ENCODE measurements around the gene THAP4. TPM values are rescaled to one million over a fixed set of nuclear protein-coding genes. Genes with fewer than 3 reads are reported as not detected.

The THAP4 gene, protein sequence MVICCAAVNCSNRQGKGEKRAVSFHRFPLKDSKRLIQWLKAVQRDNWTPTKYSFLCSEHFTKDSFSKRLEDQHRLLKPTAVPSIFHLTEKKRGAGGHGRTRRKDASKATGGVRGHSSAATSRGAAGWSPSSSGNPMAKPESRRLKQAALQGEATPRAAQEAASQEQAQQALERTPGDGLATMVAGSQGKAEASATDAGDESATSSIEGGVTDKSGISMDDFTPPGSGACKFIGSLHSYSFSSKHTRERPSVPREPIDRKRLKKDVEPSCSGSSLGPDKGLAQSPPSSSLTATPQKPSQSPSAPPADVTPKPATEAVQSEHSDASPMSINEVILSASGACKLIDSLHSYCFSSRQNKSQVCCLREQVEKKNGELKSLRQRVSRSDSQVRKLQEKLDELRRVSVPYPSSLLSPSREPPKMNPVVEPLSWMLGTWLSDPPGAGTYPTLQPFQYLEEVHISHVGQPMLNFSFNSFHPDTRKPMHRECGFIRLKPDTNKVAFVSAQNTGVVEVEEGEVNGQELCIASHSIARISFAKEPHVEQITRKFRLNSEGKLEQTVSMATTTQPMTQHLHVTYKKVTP
- total RNA-seq (2022; extraction: Qiagen RNA extraction; ENCODE audit: low read depth), result 58.1 to 87.7 TPM (median 74.3 TPM) in 5 replicates

GRCh38 chr2:241637018-241637794 lies at the start of gene THAP4, which contains the start of gene ATG4B:
Gene THAP4 (minus strand): TSS chr2:241637158. CDS start chr2:241637017, 141 bp downstream.
Gene ATG4B (plus strand): TSS chr2:241637693. CDS start chr2:241637715, 22 bp downstream.

DNA sequence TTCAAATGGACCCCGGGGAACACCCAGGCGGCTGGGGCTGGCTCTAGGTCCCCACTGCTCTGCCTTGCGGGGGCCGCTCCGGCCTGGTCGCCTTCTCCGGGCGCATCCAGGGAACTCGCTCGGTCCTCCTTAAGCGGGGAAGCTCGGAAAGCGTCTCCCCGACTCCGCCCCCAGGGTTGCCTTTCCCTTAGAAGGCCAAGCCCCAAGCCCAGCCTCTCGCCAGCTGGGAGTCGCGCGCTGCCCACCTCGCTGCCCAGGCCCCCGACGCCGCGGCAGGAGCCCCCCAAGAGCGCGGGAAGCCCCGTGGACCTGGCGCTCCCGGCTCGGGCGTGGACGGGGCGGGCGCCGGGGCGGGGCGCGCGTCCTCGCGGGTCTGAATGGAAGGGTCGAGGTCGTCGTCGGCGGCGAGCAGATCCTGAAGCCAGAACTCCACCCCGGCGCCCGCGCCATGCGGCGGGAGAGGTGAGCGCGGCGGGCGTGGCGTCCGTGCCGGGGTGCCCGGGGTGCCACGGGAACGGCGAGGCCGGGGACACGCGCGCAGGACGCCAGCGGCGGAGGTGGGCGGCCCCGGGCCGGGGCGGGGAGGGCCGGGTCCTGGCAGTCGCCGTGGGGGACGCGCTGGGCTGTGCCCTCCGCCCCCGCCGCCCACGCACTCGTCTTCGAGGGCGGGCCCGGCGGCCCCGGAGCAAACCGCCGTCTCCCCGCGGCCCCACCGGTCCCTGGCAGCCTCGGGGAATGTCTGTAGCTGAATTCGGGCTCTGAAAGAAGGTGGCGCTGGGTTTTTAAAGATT lies 78.2 kb downstream of the THAP4 start, which contains the start of gene BOK:
TSS of gene BOK (plus strand) at position 214 of the 791 bp plus-strand sequence. CDS start 739 bp downstream, outside the sequence.

Other genes with a start within 250 kb of the THAP4 start
- 90.8 to 115 TPM (median 105 TPM) in 5 replicates for gene STK25, start 128.6 kb downstream of the THAP4 start, total RNA-seq (2022; extraction: Qiagen RNA extraction; ENCODE audit: low read depth)
- gene BOK, start 78.4 kb downstream of the THAP4 start, total RNA-seq (2022; extraction: Qiagen RNA extraction; ENCODE audit: low read depth), result 21.8 to 34.1 TPM (median 29.4 TPM) in 5 replicates
- gene ATG4B, start 535 bp upstream of the THAP4 start, total RNA-seq (2022; extraction: Qiagen RNA extraction; ENCODE audit: low read depth), result 49.2 to 65.1 TPM (median 52.3 TPM) in 5 replicates
- 112 to 148 TPM (median 134 TPM) in 5 replicates for gene DTYMK, start 49.7 kb upstream of the THAP4 start, total RNA-seq (2022; extraction: Qiagen RNA extraction; ENCODE audit: low read depth)
- 20.7 to 23.8 TPM (median 23.1 TPM) in 5 replicates for gene ING5, start 64.9 kb upstream of the THAP4 start, total RNA-seq (2022; extraction: Qiagen RNA extraction; ENCODE audit: low read depth)
- 7.6 to 12.6 TPM (median 8.7 TPM) in 5 replicates for gene D2HGDH, start 97.5 kb upstream of the THAP4 start, total RNA-seq (2022; extraction: Qiagen RNA extraction; ENCODE audit: low read depth)
- 0.24 to 0.44 TPM (median 0.34 TPM) in 4 of 5 replicates, not detected in the other for gene GAL3ST2, start 139.7 kb upstream of the THAP4 start, total RNA-seq (2022; extraction: Qiagen RNA extraction; ENCODE audit: low read depth)
- gene NEU4, start 172.0 kb upstream of the THAP4 start, total RNA-seq (2022; extraction: Qiagen RNA extraction; ENCODE audit: low read depth), result 0.14 to 0.45 TPM (median 0.31 TPM) in 5 replicates
- gene PDCD1, start 221.7 kb upstream of the THAP4 start, total RNA-seq (2022; extraction: Qiagen RNA extraction; ENCODE audit: low read depth), result not detected in 5 replicates
- gene RTP5, start 232.6 kb upstream of the THAP4 start, total RNA-seq (2022; extraction: Qiagen RNA extraction; ENCODE audit: low read depth), result not detected in 5 replicates